ENCODE measurements around the gene DLGAP1. TPM values are rescaled to one million over a fixed set of nuclear protein-coding genes. Genes with fewer than 3 reads are reported as not detected.

Gene DLGAP1
- total RNA-seq, 1 experiment from 2014 or later = 0.39 TPM

DNA sequence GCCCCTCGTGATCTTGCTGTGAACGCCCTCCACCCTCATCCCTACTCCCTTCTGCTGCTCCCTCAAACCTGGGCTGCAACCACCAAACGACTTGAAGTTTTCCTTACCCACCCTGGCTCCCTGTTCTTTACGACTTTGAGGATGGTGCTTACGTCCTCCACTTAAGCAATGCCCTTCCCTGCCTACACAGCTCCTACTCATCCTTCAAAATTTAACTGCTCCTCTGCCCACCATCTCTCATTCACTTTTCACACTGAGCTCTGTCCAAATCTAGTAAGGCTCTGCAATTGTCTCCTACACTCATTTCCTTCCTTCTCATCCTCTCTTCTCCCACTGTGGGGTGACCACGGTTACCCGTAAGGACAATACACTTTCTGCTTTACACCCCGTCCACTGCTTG lies 554.1 kb downstream of the DLGAP1 start:
- ATAC-seq (no peak), DNase-seq (ENCODE audit: low read depth, low spot score) (no peak)
- Histone ChIP-seq H3K4me3 (replicated peaks in 1 of 2; ENCODE audit: low read depth in 1 of 2, low read length in 2 of 2) (no peak overlapping the region), H3K4me1 (ENCODE audit: control insufficient read depth in 1 of 2, insufficient read depth in 2 of 2, low read length in 2 of 2) (no peaks in the 10 kb centered on the region), H3K27ac (ENCODE audit: low read depth, low read length) (no peak overlapping the region), H3K27me3 (ENCODE audit: insufficient read depth, low read length) (peaks cover 33% of the 10 kb centered on the region), H2AFZ (ENCODE audit: low read depth, low read length, poor library complexity, severe bottlenecking) (no peak overlapping the region), H3K4me2 (ENCODE audit: low read length) (no peak overlapping the region), H3K79me2 (ENCODE audit: insufficient read depth, low read length) (no peaks in the 10 kb centered on the region), H3K9ac (ENCODE audit: low read length) (no peak overlapping the region), H4K20me1 (ENCODE audit: insufficient read depth) (no peaks in the 10 kb centered on the region), H3K9me2 (ENCODE audit: insufficient read depth) (no peaks in the 10 kb centered on the region), H3K9me3 (ENCODE audit: control insufficient read depth in 1 of 2, insufficient read depth in 1 of 2, low read depth in 1 of 2, low read length in 2 of 2) (no peaks in the 10 kb centered on the region), H3K36me3 (ENCODE audit: control insufficient read depth in 1 of 2, insufficient read depth in 2 of 2, low read length in 2 of 2) (no peaks in the 10 kb centered on the region)
- ChIA-PET CTCF (no interaction called here), POLR2A (no interaction called here), RAD21 (ENCODE audit: low non-redundant PET in 1 of 2, low total read pairs in 2 of 2, uncharacterized antibody in 2 of 2, unreplicated experiment in 2 of 2) (no interaction called here)
- TF ChIP-seq EGR1 (IDR thresholded peaks at IDR 0.05; ENCODE audit: low read depth) (no peak), POLR2AphosphoS5 (IDR thresholded peaks at IDR 0.05; ENCODE audit: low read depth, low read length) (no peak), FOSL1 (IDR thresholded peaks at IDR 0.05; ENCODE audit: low read depth) (no peak), YY1 (IDR thresholded peaks at IDR 0.05; ENCODE audit: extremely low read depth, insufficient replicate concordance, low read depth, low read length) (no peak), RAD21 (IDR thresholded peaks at IDR 0.05; ENCODE audit: low read depth) (no peak), SRF (IDR thresholded peaks at IDR 0.05; ENCODE audit: low read depth) (no peak), JUND (IDR thresholded peaks at IDR 0.05) (no peak), ZFX (IDR thresholded peaks at IDR 0.05) (no peak), SP1 (IDR thresholded peaks at IDR 0.05; ENCODE audit: low read depth) (no peak), CEBPB (IDR thresholded peaks at IDR 0.05; ENCODE audit: low read depth) (no peak), SIN3A (IDR thresholded peaks at IDR 0.05; ENCODE audit: low read depth) (no peak), TCF7L2 (IDR thresholded peaks at IDR 0.05; ENCODE audit: borderline replicate concordance, extremely low read depth, insufficient read depth, insufficient read length) (no peak), CBX3 (IDR thresholded peaks at IDR 0.05; ENCODE audit: low read depth) (no peak), EZH2 (IDR thresholded peaks at IDR 0.05) (no peak), ZNF274 (IDR thresholded peaks at IDR 0.05; ENCODE audit: low read depth, low read length) (no peak)
- TF ChIP-seq, protein P1, sequence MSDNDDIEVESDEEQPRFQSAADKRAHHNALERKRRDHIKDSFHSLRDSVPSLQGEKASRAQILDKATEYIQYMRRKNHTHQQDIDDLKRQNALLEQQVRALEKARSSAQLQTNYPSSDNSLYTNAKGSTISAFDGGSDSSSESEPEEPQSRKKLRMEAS (IDR thresholded peaks at IDR 0.05) = no peak
- TF ChIP-seq, protein P2, sequence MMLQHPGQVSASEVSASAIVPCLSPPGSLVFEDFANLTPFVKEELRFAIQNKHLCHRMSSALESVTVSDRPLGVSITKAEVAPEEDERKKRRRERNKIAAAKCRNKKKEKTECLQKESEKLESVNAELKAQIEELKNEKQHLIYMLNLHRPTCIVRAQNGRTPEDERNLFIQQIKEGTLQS (IDR thresholded peaks at IDR 0.05) = no peak
- TF ChIP-seq, protein P3, sequence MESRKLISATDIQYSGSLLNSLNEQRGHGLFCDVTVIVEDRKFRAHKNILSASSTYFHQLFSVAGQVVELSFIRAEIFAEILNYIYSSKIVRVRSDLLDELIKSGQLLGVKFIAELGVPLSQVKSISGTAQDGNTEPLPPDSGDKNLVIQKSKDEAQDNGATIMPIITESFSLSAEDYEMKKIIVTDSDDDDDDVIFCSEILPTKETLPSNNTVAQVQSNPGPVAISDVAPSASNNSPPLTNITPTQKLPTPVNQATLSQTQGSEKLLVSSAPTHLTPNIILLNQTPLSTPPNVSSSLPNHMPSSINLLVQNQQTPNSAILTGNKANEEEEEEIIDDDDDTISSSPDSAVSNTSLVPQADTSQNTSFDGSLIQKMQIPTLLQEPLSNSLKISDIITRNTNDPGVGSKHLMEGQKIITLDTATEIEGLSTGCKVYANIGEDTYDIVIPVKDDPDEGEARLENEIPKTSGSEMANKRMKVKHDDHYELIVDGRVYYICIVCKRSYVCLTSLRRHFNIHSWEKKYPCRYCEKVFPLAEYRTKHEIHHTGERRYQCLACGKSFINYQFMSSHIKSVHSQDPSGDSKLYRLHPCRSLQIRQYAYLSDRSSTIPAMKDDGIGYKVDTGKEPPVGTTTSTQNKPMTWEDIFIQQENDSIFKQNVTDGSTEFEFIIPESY (IDR thresholded peaks at IDR 0.05; ENCODE audit: extremely low read depth, insufficient replicate concordance, low read length) = no peak
- TF ChIP-seq, protein P4, sequence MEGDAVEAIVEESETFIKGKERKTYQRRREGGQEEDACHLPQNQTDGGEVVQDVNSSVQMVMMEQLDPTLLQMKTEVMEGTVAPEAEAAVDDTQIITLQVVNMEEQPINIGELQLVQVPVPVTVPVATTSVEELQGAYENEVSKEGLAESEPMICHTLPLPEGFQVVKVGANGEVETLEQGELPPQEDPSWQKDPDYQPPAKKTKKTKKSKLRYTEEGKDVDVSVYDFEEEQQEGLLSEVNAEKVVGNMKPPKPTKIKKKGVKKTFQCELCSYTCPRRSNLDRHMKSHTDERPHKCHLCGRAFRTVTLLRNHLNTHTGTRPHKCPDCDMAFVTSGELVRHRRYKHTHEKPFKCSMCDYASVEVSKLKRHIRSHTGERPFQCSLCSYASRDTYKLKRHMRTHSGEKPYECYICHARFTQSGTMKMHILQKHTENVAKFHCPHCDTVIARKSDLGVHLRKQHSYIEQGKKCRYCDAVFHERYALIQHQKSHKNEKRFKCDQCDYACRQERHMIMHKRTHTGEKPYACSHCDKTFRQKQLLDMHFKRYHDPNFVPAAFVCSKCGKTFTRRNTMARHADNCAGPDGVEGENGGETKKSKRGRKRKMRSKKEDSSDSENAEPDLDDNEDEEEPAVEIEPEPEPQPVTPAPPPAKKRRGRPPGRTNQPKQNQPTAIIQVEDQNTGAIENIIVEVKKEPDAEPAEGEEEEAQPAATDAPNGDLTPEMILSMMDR (IDR thresholded peaks at IDR 0.05 in 2 of 3, conservative IDR thresholded peaks at IDR 0.05 in 1 of 3; ENCODE audit: borderline replicate concordance in 1 of 3, insufficient read depth in 1 of 3, low read depth in 2 of 3, low read length in 2 of 3) = no peak
- no TSS peak for BruUV-seq (replicated peaks)
- intact Hi-C loops (cut with micrococcal nuclease) = no loop called here

Data from HCT116 (cell line).